Pancreas (tissue), 10 donors: Measurements from ENCODE around the gene IQCK. TPM values are rescaled to one million over a fixed set of nuclear protein-coding genes. Genes with fewer than 3 reads are reported as not detected.

Experiments
- ATAC-seq, 4 donors: fragments of 200-7000 bp; cut with Tn5 transposase; one replicate each; pipeline versions ENCODE4 v1.8.0 to v1.9.1; 2020; ENCODE audit warnings: mild to moderate bottlenecking in 4 of 4, moderate library complexity in 4 of 4
- DNase-seq, 6 donors: peaks; one replicate each; pipeline ENCODE4 v3.0.0-alpha.2; 2020
- FAIRE-seq: peaks from 2 replicates; lab custom pipeline; 2012; peaks lifted over from hg19 to GRCh38; lab: Jason Lieb, UNC
- H3K27ac ChIP-seq, 4 donors: fragments of 200-600 bp; sonication (generic); 1 replicate in 3 of 4; 2 replicates in 1 of 4; pipeline versions ENCODE4 v1.5.0 to v1.8.0; 2020
- H3K27me3 ChIP-seq, 4 donors: fragments of 200-600 bp; one replicate each; pipeline ENCODE4 v1.8.0; 2021
- H3K36me3 ChIP-seq, 3 donors: fragments of 200-600 bp; sonication (generic) in 1 of 3; one replicate each; pipeline versions ENCODE4 v1.5.0 to v1.8.0; 2020 to 2021
- H3K4me1 ChIP-seq, 3 donors: fragments of 200-600 bp; one replicate each; pipeline ENCODE4 v1.8.0; 2021
- H3K4me3 ChIP-seq, 4 donors: fragments of 200-600 bp; sonication (generic) in 2 of 4; one replicate each; pipeline versions ENCODE4 v1.5.0 to v1.8.0; 2020 to 2021
- H3K9me3 ChIP-seq, 4 donors: fragments of 200-600 bp; one replicate each; pipeline ENCODE4 v1.8.0; 2021
- WGBS, 2 donors: extraction: QIAGEN DNeasy Blood & Tissue Kit; methylation state at CpG; one replicate each; pipeline ENCODE4 v1.1.7; 2013; 5-methylcytosine and 5-hydroxymethylcytosine counted together
- intact Hi-C, 3 donors: fragments of 100-400 bp; cut with DNase I; formaldehyde crosslinking; loops; one replicate each; pipeline versions ENCODE4 v1.11.1 to v1.14.2; 2022
- polyA plus RNA-seq, 2 donors: library from polyadenylated mRNA; stranded (reverse); fragments of 200-250 nt; gene quantifications; one replicate each; pipeline ENCODE4 v1.2.3, GENCODE V29; 2013
- total RNA-seq, 6 donors: library from RNA; stranded (reverse); fragmentation: NEBNext Ultra II Directional in 4 of 6; extraction: Animal tissue kit (Norgen Biotek cat#: 25700) in 4 of 6; gene quantifications; one replicate each; pipeline versions ENCODE4 v1.2.1 to v1.2.4, GENCODE V29; 2021 to 2023
- TF ChIP-seq, protein P1 (sequence below), 4 donors: fragments of 200-600 bp; sonication (generic) in 3 of 4; IDR thresholded peaks; one replicate each; pipeline versions ENCODE4 v1.5.0 to v1.8.0; 2021; ENCODE audit warnings: antibody characterized with exemption in 4 of 4
- donor health status: healthy with polysubstance abuse.
- donor health status: DM: no; HTN: no; CAD: no; lungs with moderate emphysema.
- donor health status: DM: no; HTN: no; CAD: no.
- donor health status: control.
- donor health status: control.
- donor health status: Bipolar disorder and iron deficiency.
- donor health status: DM: yes; HTN: yes; CAD: no.
- donor health status: DM: no; HTN: no; CAD: no.
- donor health status: DM: no; HTN: no; CAD: no.
- donor health status: DM: yes; HTN: yes; CAD: no.

The IQCK gene
- total and polyA plus RNA-seq, 8 donors, result 6.7 to 15.5 (median 10.9) TPM

DNA sequence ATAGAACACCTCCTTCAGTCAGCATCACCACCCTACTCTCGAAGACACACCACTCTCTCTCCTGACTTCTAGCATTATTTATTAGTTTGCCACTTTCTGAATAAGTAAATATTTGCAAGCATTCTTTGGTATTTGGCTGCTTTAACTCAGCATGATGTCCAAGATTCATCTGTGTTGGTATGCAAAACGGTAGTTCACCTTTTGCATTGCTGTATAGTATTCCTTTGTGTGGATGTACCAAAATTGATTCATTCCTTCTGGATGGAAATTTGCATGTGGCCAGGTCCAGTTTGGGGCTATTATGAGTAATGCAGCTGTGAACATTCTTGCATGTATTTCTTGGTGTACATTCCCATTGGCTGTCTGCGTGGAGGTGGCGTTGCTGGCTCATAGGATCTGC lies 32.9 kb upstream of the IQCK start:
- H3K27ac ChIP-seq, result no peak overlapping the region
- ATAC-seq (no peak), DNase-seq (no peak), FAIRE-seq (no peak)
- H3K27me3 ChIP-seq, result no peaks in the 10 kb centered on the region
- TF ChIP-seq, protein P1, sequence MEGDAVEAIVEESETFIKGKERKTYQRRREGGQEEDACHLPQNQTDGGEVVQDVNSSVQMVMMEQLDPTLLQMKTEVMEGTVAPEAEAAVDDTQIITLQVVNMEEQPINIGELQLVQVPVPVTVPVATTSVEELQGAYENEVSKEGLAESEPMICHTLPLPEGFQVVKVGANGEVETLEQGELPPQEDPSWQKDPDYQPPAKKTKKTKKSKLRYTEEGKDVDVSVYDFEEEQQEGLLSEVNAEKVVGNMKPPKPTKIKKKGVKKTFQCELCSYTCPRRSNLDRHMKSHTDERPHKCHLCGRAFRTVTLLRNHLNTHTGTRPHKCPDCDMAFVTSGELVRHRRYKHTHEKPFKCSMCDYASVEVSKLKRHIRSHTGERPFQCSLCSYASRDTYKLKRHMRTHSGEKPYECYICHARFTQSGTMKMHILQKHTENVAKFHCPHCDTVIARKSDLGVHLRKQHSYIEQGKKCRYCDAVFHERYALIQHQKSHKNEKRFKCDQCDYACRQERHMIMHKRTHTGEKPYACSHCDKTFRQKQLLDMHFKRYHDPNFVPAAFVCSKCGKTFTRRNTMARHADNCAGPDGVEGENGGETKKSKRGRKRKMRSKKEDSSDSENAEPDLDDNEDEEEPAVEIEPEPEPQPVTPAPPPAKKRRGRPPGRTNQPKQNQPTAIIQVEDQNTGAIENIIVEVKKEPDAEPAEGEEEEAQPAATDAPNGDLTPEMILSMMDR (IDR thresholded peaks at IDR 0.05), result no peak
- H3K9me3 ChIP-seq, result no peaks in the 10 kb centered on the region
- H3K4me3 ChIP-seq, result no peak overlapping the region
- 98% methylated on average over 4 of the region's 4 CpGs for WGBS, 2 donors
- intact Hi-C loops, result no loop called here
- H3K36me3 ChIP-seq, result peaks cover 0 to 18% (median 11%) of the 10 kb centered on the region in 3 donors
- no peaks in the 10 kb centered on the region for H3K4me1 ChIP-seq

DNA sequence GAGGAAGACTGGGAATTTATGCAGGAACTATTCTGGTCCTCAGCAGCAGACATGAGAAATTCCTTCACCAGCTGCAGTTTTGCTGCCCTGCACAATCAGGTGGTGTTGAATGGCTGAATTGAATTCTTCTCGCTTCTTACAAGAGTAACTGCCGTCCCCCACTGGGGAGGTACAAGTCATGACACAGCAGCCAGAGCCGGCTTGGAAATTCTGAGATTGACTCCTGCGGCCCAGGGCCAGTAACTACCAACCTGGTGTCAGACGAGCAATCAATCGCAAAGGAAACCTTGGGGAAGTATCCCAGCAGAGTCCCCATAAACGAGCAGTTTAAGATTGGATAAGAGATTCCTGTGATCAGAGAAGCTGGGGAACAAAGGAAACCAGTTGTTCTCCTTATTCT lies 30.8 kb upstream of the IQCK start:
- Histone ChIP-seq H3K27me3 (no peaks in the 10 kb centered on the region), H3K27ac (no peak overlapping the region), H3K4me3 (no peak overlapping the region), H3K4me1 (no peaks in the 10 kb centered on the region), H3K36me3 (peaks cover 0 to 21% (median 11%) of the 10 kb centered on the region in 3 donors), H3K9me3 (no peaks in the 10 kb centered on the region)
- TF ChIP-seq, protein P1 (IDR thresholded peaks at IDR 0.05), result no peak
- FAIRE-seq (no peak), ATAC-seq (no peak), DNase-seq (no peak)
- intact Hi-C loops, result no loop called here
- 89 to 90% methylated on average over 7 of the region's 7 CpGs for WGBS, 2 donors

DNA sequence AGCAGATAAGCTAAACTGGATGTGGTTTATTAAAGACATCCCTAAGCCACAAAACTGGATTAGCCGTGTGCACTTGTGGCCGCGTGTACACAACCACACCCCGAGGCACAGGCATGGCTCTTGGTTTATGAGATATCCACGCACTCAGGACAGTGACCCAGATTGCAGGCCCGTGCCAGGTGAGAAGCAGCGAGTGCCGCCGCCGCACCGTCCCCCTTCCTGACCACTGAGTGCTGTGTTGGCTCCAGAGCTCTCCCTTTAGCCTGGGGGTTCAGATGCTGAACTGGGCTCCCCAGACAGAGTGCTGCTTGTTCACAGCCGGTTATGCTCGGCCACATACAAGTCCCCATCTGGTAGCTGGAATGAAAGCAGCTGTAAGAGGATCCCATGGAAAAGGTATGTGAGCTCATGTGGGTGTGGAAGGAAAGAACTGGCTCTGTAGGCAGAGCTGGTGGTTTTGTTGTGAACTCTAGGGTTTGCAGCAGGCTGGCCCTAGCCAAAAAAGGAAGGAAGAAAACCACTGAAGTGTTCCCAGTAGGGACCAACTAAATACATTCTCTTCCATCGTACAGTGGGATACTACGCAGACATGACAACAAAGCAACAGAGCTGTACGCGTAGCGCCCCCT lies 29.6 kb upstream of the IQCK start:
- intact Hi-C loops, result no loop called here
- no peaks in the 10 kb centered on the region for H3K4me1 ChIP-seq
- H3K27me3 ChIP-seq, result no peaks in the 10 kb centered on the region
- no peak overlapping the region for H3K4me3 ChIP-seq
- WGBS, 2 donors, result 93 to 95% methylated on average over 18 of the region's 18 CpGs
- DNase-seq, result peak in 1 of 6 donors; percentile 2
- TF ChIP-seq, protein P1 (IDR thresholded peaks at IDR 0.05), result no peak
- no peaks in the 10 kb centered on the region for H3K9me3 ChIP-seq
- peaks cover 0 to 16% (median 7%) of the 10 kb centered on the region in 3 donors for H3K36me3 ChIP-seq
- no peak for FAIRE-seq
- ATAC-seq, result no peak
- H3K27ac ChIP-seq, result no peak overlapping the region

DNA sequence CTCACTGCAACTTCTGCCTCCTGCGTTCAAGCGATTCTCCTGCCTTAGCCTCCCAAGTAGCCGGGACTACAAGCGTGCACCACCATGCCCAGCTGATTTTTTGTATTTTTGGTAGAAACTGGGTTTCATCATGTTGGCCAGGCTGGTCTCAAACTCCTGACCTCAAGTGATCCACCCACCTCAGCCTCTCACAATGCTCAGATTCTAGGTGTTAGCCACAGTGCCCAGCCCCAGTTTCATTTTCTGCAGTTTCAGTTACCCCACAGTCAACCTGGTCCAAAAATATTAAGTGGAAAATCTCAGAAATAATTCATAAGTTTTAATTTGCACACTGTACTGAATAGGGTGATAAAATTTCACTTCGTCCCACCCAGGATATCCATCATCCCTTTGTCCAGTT lies 28.7 kb upstream of the IQCK start:
- H3K27ac ChIP-seq, result no peak overlapping the region
- FAIRE-seq, result no peak

DNA sequence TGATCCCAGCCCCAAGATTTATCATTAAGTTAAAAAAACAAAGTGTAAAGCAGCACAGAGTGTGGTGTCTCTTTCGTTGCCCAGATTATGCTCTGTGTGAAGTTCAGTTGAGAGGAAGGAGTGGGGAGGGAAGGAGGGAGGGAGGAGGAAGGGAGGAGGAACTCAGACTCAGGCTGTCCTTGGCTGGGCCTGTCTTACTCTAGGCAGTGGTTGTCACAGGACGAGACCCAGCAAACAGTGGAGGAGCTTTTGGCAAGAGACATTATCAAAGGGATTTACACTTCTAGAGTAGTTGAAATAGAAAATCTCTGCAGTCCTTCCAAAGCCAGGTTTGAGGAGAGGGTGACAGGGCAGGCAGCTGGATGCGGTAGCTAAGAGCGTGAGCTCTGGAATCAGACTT lies 27.9 kb upstream of the IQCK start:
- TF ChIP-seq, protein P1 (IDR thresholded peaks at IDR 0.05), result no peak
- Histone ChIP-seq H3K4me1 (no peaks in the 10 kb centered on the region), H3K9me3 (no peaks in the 10 kb centered on the region), H3K4me3 (no peak overlapping the region), H3K27me3 (no peaks in the 10 kb centered on the region), H3K27ac (no peak overlapping the region), H3K36me3 (peaks cover 0 to 3% (median 2%) of the 10 kb centered on the region in 3 donors)
- no peak for FAIRE-seq
- intact Hi-C loops, result no loop called here
- WGBS, 2 donors, result 73 to 78% methylated on average over 4 of the region's 4 CpGs
- ATAC-seq, result peak in 2 of 4 donors; percentile 62 to 64
- no peak for DNase-seq

More for the DNA sequence above, 28.7 kb upstream of the IQCK start:
- H3K4me1 ChIP-seq, result no peaks in the 10 kb centered on the region
- no peaks in the 10 kb centered on the region for H3K9me3 ChIP-seq
- no peaks in the 10 kb centered on the region for H3K27me3 ChIP-seq
- peaks cover 0 to 7% (median 5%) of the 10 kb centered on the region in 3 donors for H3K36me3 ChIP-seq
- intact Hi-C loops, result no loop called here
- WGBS, 2 donors, result 97% methylated on average over 5 of the region's 5 CpGs
- no peak overlapping the region for H3K4me3 ChIP-seq
- DNase-seq (no peak), ATAC-seq (no peak)
- TF ChIP-seq, protein P1 (IDR thresholded peaks at IDR 0.05), result no peak
